Measurements from ENCODE around the gene TMCC2. TPM values are rescaled to one million over a fixed set of nuclear protein-coding genes. Genes with fewer than 3 reads are reported as not detected.
"Not testable (repeated sequence)": the region's sequence is repeated elsewhere in the genome, so short reads cannot be mapped to it uniquely, and the experiment has no call there.

TMCC2 gene
- total RNA-seq, 1 donor from 2014 or later: 8.4 TPM

DNA sequence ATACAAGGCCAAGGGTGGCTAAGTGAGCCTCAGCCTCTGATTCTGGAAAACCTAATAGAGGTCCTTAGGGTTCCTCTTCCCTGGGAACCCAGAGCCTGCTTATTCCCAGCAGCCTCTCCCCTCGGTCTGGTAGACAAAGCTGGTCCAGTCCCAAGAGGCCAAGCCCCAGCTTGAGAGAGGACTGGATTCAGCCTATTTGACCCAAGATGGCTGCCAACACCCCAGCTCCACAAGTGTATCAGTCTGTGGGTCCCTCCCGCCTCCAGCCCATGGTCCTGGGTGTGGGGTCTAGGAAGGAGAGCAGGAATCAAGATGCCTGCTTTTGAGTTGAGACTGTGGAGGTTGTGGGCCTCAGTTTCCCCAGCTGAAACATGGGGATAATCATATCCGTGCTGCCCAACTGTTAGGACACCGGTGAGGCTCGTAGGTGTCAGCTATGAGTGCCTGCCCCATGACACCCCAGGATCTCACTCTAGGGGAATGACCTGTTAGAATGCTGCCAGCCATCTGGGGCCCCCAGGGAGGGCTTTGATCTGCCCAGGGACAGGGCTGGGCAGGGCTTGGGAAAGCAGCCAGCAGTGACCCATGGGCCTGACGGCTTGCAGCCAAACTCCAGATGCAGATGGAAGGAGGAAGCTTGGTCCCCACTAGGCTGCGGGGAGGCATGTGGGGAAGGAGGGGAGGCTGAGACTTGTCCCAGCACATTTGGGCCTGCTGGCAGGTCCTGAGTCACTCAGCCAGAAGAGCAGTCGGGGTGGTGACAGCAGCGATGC, 48.4 kb downstream of the TMCC2 start:
- intact Hi-C loops (cut with micrococcal nuclease): no loop called here

- intact Hi-C loops (cut with micrococcal nuclease): no loop called here
Observed at GRCh38 chr1:205276689-205277065, 48.9 kb downstream of the TMCC2 start.

DNA sequence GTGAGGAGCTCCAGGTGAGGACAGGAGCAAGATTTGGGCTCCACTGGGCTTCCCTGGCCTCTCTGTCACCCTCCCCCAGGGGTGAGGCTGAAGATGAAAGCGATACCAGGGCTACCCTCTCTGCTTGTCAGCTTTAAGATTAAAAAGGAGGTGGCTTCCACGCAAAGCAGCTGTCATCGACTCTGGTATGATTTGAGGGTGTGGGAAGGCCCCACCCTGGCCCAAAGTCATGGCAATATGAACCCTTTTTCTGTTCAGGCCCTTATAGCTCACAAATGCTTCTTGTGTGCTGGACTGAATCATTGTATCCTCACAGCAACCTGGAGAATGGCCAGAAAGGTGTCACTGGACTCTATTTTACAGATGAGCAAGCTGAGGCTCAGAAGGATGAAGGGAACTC, 52.2 kb downstream of the TMCC2 start:
- intact Hi-C loops (cut with micrococcal nuclease): loop anchor here (10.0 kb wide), 1 partner anchor 1185 kb away; no protein-coding TSS in a partner anchor

DNA sequence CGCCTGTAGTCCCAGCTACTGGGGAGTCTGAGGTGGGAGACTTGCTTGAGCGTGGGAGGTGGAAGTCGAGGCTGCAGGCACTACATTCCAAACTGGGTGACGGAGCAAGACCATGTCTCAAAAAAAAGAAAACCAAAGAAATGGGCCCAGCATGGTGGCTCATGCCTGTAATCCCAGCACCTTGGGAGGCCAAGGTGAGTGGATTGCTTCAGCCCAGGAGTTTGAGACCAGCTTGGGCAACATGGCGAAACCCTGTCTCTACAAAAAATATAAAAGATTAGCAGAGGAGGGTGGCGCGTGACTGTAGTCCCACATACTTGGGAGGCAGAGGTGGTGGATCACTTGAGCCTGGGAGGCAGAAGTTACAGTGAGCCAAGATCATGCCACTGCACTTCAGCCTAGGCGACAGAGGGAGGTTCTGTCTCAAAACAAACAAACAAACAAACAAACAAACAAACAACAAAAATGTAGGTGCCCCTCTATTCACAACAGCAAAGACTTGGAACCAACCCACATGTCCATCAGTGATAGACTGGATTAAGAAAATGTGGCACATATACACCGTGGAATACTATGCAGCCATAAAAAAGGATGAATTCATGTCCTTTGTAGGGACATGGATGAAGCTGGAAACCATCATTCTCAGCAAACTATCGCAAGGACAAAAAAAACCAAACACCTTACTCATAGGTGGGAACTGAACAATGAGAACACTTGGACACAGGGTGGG, 53.1 kb downstream of the TMCC2 start:
- intact Hi-C loops (cut with micrococcal nuclease): loop anchor here (10.0 kb wide), 1 partner anchor 1184 kb away; no protein-coding TSS in a partner anchor

DNA sequence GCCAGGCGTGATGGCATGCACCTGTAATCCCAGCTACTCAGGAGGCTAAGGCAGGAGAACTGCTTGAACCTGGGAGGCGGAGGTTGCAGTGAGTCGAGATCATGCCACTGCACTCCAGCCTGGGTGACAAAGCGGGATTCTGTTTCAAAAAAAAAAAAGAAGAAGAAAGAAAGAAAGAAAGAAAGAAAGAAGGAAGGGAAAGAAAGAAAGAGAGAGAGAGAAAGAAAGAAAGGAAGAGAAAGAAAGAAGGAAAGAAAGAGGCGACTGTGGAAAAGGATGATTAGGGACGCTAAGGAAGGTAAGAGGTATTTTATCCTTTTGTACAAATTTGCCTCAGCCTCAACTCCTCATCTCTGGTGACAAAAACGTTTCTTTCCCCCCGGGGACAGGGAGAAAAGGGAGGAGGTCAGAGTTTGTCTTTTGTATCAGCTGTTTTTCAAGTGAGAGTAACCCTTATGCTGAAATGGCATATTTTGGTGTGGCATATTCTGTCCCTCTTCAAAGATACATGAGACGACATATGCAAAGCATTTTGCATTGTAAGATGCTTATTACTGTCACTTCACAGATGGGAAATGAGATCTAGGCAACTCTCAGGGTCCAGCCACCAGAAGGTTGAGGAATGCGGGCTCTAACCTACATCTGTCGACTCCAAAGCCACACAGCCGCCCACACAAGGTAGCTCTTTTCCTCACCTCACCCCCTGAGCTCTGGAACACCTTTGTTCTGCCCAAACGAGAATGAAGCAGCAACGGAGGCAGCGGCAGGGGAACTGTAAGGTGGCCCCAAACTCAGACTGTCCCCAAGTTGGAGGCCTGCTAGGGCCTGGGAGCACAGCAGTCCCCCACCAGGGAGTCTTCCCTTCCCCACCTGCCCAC, 55.8 kb downstream of the TMCC2 start:
- intact Hi-C loops (cut with micrococcal nuclease): loop anchor here (2.0 to 10.0 kb wide), 2 partner anchors 157 to 1181 kb away; no protein-coding TSS in a partner anchor

GRCh38 chr1:205284420-205285144, 56.8 kb downstream of the TMCC2 start:
- intact Hi-C loops (cut with micrococcal nuclease): loop anchor here (1.0 to 10.0 kb wide), 6 partner anchors 11 to 1180 kb away; partner anchors contain the start of genes NUAK2 and RBBP5

DNA sequence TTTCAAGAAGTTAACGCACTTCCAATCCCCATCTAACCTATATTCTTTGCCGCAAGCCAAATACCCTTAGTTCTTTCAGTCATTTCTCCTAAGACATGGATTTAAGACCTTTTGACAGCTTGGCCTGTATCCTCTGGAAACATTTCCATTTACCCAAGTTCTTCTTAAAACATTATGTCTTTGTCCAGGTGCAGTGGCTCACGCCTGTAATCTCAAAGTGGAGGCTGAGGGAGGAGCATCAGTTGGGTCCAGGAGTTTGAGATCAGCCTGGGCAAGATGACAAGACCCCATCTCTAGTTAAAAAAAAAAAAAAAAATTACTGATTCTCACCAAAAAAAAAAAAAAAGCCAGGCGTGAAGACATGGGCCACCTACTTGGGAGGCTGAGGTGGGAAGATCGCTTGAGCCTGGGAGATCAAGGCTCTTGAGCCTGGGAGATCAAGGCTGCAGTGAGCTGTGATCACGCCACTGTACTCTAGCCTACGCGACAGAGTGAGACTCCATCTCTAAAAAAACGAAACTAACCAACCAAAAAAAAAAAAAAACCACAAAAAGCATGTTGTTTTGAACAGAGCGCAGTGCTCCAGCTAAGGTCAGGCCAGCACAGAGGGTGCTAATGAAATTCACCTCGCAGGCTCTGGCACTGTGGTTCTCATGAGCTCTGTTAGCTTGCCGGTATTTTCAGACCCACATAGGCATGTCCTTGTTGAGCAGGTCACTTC, 57.8 kb downstream of the TMCC2 start:
- intact Hi-C loops (cut with micrococcal nuclease): loop anchor here (1.0 to 10.0 kb wide), 6 partner anchors 12 to 1179 kb away; partner anchors contain the start of genes NUAK2 and RBBP5

DNA sequence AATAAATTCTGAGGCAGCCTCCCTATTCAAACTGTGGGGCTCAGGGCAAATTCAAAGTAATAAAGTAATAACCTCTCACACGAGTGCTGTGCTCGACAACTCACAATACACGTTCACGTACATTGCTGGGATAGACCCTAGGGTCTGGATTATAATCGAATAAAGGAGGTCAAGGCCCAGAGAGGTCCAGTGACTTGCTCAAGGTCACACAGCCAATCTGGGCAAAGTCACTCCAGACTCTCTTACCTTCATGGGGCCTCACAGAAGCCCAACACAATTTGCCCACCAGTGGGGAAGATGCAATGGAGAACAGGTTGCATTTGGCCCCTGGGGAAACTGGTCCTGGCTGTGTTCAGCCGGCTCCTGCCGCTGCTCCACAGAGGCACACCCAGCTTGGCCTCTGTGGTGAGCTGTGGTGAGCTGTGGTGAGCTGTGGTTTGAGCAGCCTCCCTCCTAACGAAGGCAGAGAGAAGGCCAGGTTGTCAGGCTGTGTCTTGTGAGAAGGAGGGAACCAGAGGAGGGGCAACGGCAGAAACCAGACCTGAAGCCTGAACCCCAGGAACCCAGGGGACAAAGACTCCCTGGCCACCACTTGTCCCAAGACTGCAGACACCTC, 58.7 kb downstream of the TMCC2 start:
- intact Hi-C loops (cut with micrococcal nuclease): loop anchor here (5.0 to 10.0 kb wide), 2 partner anchors 306 to 1178 kb away; no protein-coding TSS in a partner anchor

DNA sequence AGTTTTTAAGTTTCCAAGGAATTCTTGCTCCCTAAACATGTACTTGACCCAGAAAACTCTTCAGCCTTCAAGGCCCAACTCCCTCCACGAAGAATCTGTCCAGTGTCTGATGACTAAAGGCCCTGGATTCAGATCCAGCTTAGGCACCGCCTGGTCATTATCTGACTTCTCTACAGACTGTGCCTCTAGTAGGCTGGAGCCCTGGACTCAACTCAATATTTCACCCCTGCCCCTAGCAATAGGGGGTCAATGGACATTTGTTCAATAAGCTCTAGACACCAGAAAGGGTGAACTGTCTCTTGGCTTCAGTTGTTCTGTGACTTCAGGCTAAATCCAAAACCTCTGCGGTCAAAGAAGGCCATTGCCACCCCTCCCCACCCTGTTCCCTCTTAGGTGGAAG, 59.3 kb downstream of the TMCC2 start:
- intact Hi-C loops (cut with micrococcal nuclease): loop anchor here (1.0 to 10.0 kb wide), 3 partner anchors 305 to 1178 kb away; partner anchors contain the start of gene RAB29

- intact Hi-C loops (cut with micrococcal nuclease): loop anchor here (1.0 to 10.0 kb wide), 11 partner anchors 25 to 1177 kb away; partner anchors contain the start of genes DSTYK, PPP1R15B and RAB29
Observed at GRCh38 chr1:205287767-205288559, 60.2 kb downstream of the TMCC2 start.

DNA sequence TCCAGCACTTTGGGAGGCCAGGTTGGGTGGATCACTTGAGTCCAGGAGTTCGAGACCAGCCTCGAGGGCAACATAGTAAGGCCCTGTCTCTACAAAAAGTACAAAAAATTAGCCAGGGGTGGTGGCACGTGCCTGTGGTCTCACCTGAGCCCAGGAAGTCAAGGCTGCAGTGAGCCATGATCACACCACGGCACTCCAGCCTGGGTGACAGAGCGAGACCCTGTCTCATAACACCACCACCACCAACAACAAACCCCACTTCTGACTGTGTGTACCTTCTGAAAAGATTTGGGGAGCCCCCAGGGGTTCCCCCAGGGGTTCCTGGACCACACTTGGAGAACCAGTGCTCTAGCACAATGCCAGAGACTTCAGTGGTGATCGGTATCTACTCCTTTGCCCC, 63.9 kb downstream of the TMCC2 start:
- intact Hi-C loops (cut with micrococcal nuclease): no loop called here

DNA sequence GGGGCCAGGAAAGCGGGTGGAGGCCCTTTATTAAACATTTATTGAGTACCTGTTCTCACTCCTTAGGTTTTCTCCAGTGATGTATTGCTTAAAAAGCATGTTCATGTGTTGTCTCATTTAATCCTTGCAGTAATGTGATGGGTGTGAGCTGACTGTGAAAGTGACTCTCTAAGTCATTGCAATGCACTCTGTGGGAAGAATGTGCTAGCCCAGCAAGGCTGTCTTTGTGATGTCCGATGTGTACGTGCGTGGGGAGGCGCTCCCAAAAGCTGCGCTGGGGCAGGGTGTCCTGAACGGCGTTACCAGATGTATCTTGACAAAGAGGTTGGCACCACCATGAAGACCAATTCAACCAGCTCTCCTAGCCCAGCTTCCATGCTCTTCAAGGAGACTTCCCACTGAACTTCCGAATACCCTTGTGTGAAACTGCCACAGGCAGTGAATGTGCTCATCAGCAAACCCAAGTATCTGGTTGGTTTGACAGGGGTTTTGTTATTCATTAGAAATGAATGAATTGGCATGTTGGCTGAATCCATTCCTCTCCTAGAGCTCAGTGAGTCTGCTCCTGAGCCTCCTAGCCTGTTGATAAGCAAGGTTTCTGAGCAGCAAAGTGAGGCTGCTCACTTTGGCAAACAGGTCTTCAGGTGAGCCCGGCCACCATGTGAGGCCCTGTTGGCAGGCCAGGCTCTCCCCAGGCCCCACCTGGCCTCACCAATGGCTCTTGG, 65.8 kb downstream of the TMCC2 start:
- intact Hi-C loops (cut with micrococcal nuclease): no loop called here

DNA sequence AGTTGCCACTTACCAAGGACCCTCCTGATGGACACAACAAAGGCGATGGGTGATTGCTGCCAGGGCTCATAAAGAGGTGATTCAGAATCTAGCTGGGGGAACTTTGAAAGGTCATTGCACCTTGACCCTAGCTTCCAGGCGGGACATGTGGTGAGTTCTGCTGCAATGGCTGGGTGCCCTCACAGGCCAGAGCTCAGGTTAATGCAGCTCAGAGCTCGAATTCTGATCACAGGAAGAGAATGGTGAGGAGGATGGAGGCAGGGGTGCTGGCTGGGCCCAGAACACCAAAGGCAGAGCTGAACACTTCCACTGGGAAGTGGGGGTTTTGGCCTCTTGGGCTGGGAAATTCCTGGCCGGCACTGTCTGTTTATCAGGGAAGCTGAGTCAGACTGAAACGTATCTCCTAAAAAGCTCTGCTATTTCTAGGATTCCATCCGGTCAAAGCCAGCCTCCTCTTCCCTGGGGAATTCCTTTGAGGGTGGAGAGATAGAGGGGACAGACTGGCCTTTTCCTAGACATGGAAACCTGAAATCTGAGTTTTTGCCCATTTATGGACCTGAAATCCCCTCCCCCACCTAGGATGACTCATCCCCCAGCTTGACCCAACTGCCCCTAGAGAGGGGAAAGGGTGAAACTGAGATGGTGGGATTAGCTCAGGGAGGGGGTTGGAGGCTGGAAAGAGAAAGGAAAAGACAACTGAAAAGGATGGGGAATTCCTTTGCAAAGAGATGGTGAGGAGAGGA, 66.6 kb downstream of the TMCC2 start:
- intact Hi-C loops (cut with micrococcal nuclease): no loop called here

- intact Hi-C loops (cut with micrococcal nuclease): no loop called here
Observed at GRCh38 chr1:205294934-205295333, 67.2 kb downstream of the TMCC2 start.

DNA sequence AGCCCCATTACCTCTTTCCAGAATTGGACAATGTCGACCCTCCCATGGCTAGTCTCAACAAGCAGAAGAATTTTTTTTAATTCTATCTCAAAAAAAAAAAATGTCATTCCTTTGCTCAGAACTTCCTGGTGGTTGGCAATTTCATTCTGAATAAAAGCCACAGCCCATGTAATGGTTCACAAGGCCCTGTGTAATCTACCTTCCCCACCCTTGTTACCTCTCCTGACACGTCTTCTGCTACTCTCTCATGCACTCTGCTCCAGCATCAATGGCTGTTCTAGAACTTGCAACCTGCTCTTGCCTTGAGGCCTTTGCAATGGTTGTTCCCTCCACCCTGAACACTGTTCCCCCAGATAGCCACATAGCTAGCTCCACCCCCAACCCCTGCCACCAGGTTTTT, 68.4 kb downstream of the TMCC2 start:
- intact Hi-C loops (cut with micrococcal nuclease): no loop called here

DNA sequence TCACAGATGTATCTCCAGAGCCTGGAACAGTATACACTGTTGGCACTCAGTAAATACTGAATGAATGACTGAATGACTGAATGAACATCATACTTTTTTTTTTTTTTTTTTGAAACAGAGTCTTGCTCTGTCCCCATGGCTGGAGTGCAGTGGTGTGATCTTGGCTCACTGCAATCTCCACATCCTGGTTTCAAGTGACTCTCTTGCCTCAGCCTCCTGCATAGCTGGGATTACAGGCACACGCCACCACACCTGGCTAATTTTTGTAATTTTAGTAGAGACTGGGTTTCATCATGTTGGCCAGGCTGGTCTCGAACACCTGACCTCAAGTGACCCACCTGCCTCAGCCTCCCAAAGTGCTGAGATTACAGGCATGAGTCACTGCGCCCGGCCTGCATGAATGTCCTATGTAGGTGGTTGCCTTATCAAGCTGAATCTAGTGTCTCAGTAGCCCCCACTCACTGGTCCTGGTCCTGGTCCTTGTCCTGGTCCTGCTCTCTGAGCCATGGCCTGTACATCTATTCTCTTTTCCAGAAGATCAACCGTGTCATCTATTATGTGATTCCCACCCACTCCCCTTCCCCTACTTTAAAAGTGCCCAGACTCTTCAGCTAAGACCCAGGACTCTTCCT, 69.9 kb downstream of the TMCC2 start:
- intact Hi-C loops (cut with micrococcal nuclease): not testable (repeated sequence)

Data from T-helper 1 cell treated with Interleukin-12 subunit alpha and Interleukin-12 subunit beta and Interleukin-4 antibody, amounts not matched to agents 30 ng/mL and 1 ng/mL, for 36 hours (primary cell).